HT1080 (cell line): ENCODE measurements around the gene ZNF678. TPM values are rescaled to one million over a fixed set of nuclear protein-coding genes. Genes with fewer than 3 reads are reported as not detected.
A peak's percentile ranks its signal among the peaks of the same experiment; 100 is the strongest.
"Not testable (repeated sequence)": the region's sequence is repeated elsewhere in the genome, so short reads cannot be mapped to it uniquely, and the experiment has no call there.

Experiments used
- DNase-seq: peaks from one replicate; pipeline ENCODE4 v3.0.0-alpha.2; 2015; ENCODE audit warnings: low read depth
- small RNA-seq: library from RNA; depleted of rRNA; stranded (forward); fragments of <200 nt; gene quantifications from one replicate; pipeline ENCODE3, GENCODE V24; 2014
- total RNA-seq: library from RNA; depleted of rRNA; stranded (reverse); fragments of >200 nt; shearing (Covaris generic); gene quantifications from 2 replicates; pipeline ENCODE4 v1.2.3, GENCODE V29; 2014; rRNA removed

Gene ZNF678
- total RNA-seq, 1 experiment from 2014 or later: 5.7 TPM

GRCh38 chr1:227710474-227710873 is 147.1 kb downstream of the ZNF678 start:
- DNase-seq: not testable (repeated sequence)

GRCh38 chr1:227712648-227713047 is 149.3 kb downstream of the ZNF678 start:
- no peak for DNase-seq

GRCh38 chr1:227718932-227719331 is 155.6 kb downstream of the ZNF678 start:
- DNase-seq: no peak

DNA sequence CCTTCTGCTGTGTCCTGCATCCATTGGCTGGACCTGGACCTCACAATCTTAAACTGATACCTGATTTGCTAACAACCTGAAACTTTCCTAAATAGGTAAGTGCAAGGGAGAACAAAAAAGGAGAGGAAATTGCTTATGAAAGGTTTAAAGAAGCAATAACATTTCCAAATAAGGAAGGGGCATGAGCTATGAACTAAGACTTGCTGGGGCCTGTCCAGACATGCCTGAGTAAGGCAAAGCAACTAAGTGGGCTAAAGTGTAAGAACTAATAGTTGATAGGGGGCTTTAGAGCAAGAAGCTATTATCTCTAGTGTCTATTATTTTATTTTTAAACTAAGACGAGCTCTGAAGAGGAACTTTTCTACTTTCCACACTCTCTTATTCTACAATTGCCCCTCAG is 160.1 kb downstream of the ZNF678 start:
- no peak for DNase-seq

DNA sequence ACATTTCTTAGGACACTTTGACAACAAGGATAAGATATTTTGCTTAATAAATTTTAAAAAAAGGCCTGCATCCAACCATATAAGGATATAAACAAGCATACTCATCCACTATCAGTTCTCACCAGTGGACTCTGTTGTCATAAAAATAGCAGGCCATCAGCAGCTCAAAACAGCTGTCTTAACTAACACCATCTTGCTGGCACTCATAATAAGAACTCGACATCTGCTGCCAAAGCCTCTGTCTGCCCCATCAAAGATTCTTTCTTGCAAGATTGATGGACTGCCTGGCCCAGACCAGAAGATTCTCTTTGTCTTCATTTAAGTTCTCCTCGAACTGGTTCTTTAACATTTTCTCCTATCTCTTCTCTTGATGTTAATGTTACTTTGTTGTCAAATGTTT is 161.7 kb downstream of the ZNF678 start:
- DNase-seq: no peak

- no peak for DNase-seq
These were observed 163.0 kb downstream of the ZNF678 start for GRCh38 chr1:227726318-227726717.

Small RNA genes within 50 kb of the gene (small RNA-seq; reads per million reads assigned to genes)
- gene RNA5SP77: 0.64 reads per million, percentile 62 among the genes with 10 or more reads in this experiment

Other genes with a start within 250 kb of the ZNF678 start
- gene CDC42BPA, start 245.1 kb upstream of the ZNF678 start, total RNA-seq: 14.2 and 14.6 TPM in 2 replicates
- 37.7 and 47.6 TPM in 2 replicates for gene JMJD4, start 171.7 kb downstream of the ZNF678 start, total RNA-seq
- 43.6 and 47.0 TPM in 2 replicates for gene SNAP47, start 171.9 kb downstream of the ZNF678 start, total RNA-seq